MM.1S (cell line): ENCODE measurements around the gene CD14.

Experiments
- DNase-seq: peaks from one replicate; pipeline ENCODE4 v3.0.0-alpha.2; 2015
- H2AFZ ChIP-seq: fragments of 300-600 bp; sonication (generic); 2 replicates; pipeline ENCODE4 v1.6.0; 2016; ENCODE audit warnings: antibody characterized with exemption, low read length
- H3F3A ChIP-seq: fragments of 300-600 bp; sonication (generic); 2 replicates; pipeline ENCODE4 v1.6.1; 2016; ENCODE audit warnings: mild to moderate bottlenecking, antibody characterized with exemption, low read length, moderate library complexity, mixed read lengths; ENCODE audit not compliant: insufficient read depth
- H3K27ac ChIP-seq: fragments of 300-600 bp; sonication (generic); 2 replicates; pipeline ENCODE4 v1.5.1; 2016; ENCODE audit warnings: mild to moderate bottlenecking, low read length
- H3K27me3 ChIP-seq: fragments of 300-600 bp; sonication (generic); replicated peaks from 2 replicates; pipeline ENCODE4 v1.6.0; 2016; ENCODE audit warnings: low read length; ENCODE audit not compliant: insufficient read depth
- H3K36me3 ChIP-seq: fragments of 300-600 bp; sonication (generic); replicated peaks from 2 replicates; pipeline ENCODE4 v1.6.1; 2016; ENCODE audit warnings: mild to moderate bottlenecking, low read length, mixed read lengths; ENCODE audit not compliant: insufficient read depth
- H3K4me1 ChIP-seq: fragments of 300-600 bp; sonication (generic); 2 replicates; pipeline ENCODE4 v1.6.1; 2016; ENCODE audit warnings: low read length, mixed read lengths
- H3K4me2 ChIP-seq: fragments of 300-600 bp; sonication (generic); 2 replicates; pipeline ENCODE4 v1.6.0; 2016; ENCODE audit warnings: low read depth, low read length
- H3K4me3 ChIP-seq: fragments of 300-600 bp; sonication (generic); 2 replicates; pipeline ENCODE4 v1.5.1; 2016; ENCODE audit warnings: low read length, mixed read lengths
- H3K79me2 ChIP-seq: fragments of 300-600 bp; sonication (generic); 2 replicates; pipeline ENCODE4 v1.6.1; 2016; ENCODE audit warnings: mixed run types, low read length, mixed read lengths
- H3K9ac ChIP-seq: fragments of 300-600 bp; sonication (generic); 2 replicates; pipeline ENCODE4 v1.6.1; 2016; ENCODE audit warnings: low read length, mixed read lengths
- H3K9me2 ChIP-seq: fragments of 300-600 bp; sonication (generic); replicated peaks from 2 replicates; pipeline ENCODE4 v1.6.1; 2016; ENCODE audit warnings: mild to moderate bottlenecking, low read length, mixed read lengths; ENCODE audit not compliant: insufficient read depth
- H3K9me3 ChIP-seq: fragments of 300-600 bp; sonication (generic); replicated peaks from 2 replicates; pipeline ENCODE4 v1.6.1; 2016; ENCODE audit warnings: mild to moderate bottlenecking, low read length, mixed read lengths; ENCODE audit not compliant: insufficient read depth
- H4K20me1 ChIP-seq: fragments of 300-600 bp; sonication (generic); 2 replicates; pipeline ENCODE4 v1.6.1; 2016; ENCODE audit warnings: mild to moderate bottlenecking, low read length, moderate library complexity, mixed read lengths; ENCODE audit not compliant: insufficient read depth
- CTCF ChIP-seq: fragments of 300-600 bp; sonication (generic); IDR thresholded peaks from 2 replicates; pipeline ENCODE4 v1.5.1; 2016; ENCODE audit warnings: antibody characterized with exemption, low read length, mixed read lengths
- EZH2 ChIP-seq: fragments of 300-600 bp; sonication (generic); optimal IDR thresholded peaks from 2 replicates; pipeline ENCODE3; 2017; ENCODE audit warnings: low read depth, mild to moderate bottlenecking, antibody characterized with exemption, low read length, mixed read lengths
- EZH2phosphoT487 ChIP-seq: fragments of 300-600 bp; sonication (generic); IDR thresholded peaks from 2 replicates; pipeline ENCODE4 v1.6.1; 2018; ENCODE audit warnings: antibody characterized with exemption, low read length

The CD14 gene

GRCh38 chr5:140588311-140589070 lies 44.5 kb downstream of the CD14 start:
- Histone ChIP-seq H3K27me3 (no peaks in the 10 kb centered on the region), H4K20me1 (no peaks in the 10 kb centered on the region), H3K36me3 (no peaks in the 10 kb centered on the region), H3K9me2 (no peaks in the 10 kb centered on the region), H3K4me1 (peaks cover 16% of the 10 kb centered on the region), H3K27ac (no peak overlapping the region), H3K4me3 (no peak overlapping the region), H3K9ac (no peak overlapping the region), H3K79me2 (no peaks in the 10 kb centered on the region), H3F3A (no peaks in the 10 kb centered on the region), H2AFZ (no peak overlapping the region), H3K4me2 (peak overlapping the region; percentile 48; the same call in 1 of the 2 replicates), H3K9me3 (no peaks in the 10 kb centered on the region)
- TF ChIP-seq EZH2, result no peak
- no peak for TF ChIP-seq CTCF
- no peak for TF ChIP-seq EZH2phosphoT487
- no peak for DNase-seq

DNA sequence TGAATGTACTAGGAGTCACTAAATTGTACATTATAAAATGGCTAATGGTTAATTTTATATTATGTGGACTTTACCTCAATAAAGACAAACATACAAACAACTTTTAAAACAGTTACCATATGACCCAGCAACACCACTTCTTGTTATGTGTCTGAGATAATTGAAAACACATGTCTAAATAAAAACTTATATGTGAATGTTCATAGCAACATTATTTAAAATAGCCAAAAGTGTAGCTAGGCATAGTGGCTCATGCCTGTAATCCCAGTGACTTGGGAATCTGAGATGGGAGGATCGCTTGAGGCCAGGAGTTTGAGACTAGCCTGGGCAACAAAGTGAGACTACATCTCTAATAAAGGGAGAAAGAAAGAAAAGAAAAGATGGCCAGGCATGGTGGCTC lies 45.5 kb downstream of the CD14 start:
- Histone ChIP-seq H2AFZ (no peak overlapping the region), H3K9ac (no peak overlapping the region), H3K9me2 (no peaks in the 10 kb centered on the region), H3K36me3 (no peaks in the 10 kb centered on the region), H3F3A (no peaks in the 10 kb centered on the region), H3K9me3 (no peaks in the 10 kb centered on the region), H4K20me1 (no peaks in the 10 kb centered on the region), H3K4me1 (peaks cover 16% of the 10 kb centered on the region), H3K79me2 (no peaks in the 10 kb centered on the region), H3K4me2 (no peak overlapping the region), H3K27me3 (no peaks in the 10 kb centered on the region), H3K4me3 (no peak overlapping the region), H3K27ac (no peak overlapping the region)
- TF ChIP-seq CTCF (no peak), EZH2phosphoT487 (no peak), EZH2 (no peak)
- DNase-seq, result no peak
